Activated CD8-positive, alpha-beta memory T cell treated with anti-CD3 and anti-CD28 coated beads, Interleukin-2, amount 50 U/mL, for 4 hours (primary cell): ENCODE measurements around the gene ITM2B.

Experiments used
- DNase-seq: peaks from one replicate; pipeline ENCODE4 v3.0.0-alpha.2; 2020

ITM2B gene

GRCh38 chr13:48315969-48316650 lies 83.1 kb downstream of the ITM2B start:
- no peak for DNase-seq

GRCh38 chr13:48316826-48317510 lies 84.0 kb downstream of the ITM2B start:
- no peak for DNase-seq

GRCh38 chr13:48317511-48318376 lies 84.7 kb downstream of the ITM2B start:
- DNase-seq: no peak

- DNase-seq: no peak
Measured at GRCh38 chr13:48318377-48318811, 85.4 kb downstream of the ITM2B start.

GRCh38 chr13:48318821-48319511 lies 86.0 kb downstream of the ITM2B start:
- peak; percentile 19 for DNase-seq
